K562 (cell line): ENCODE results near the gene ZBTB38. TPM values are rescaled to one million over a fixed set of nuclear protein-coding genes. Genes with fewer than 3 reads are reported as not detected.

Source experiments
- BCL6 ChIP-seq: fragments of 250-450 bp; sonication (Bioruptor Pico); IDR thresholded peaks from 2 replicates; pipeline ENCODE4 v1.4.0; 2020
- HNRNPL ChIP-seq: fragments of 200-400 bp; formaldehyde crosslinking; IDR thresholded peaks from 2 replicates; pipeline ENCODE4 v1.6.1; 2017; ENCODE audit warnings: low read depth, mild to moderate bottlenecking, low read length
- KDM4B ChIP-seq, 2 experiments: fragments of 450-650 bp in 1 of 2; sonication (generic) in 1 of 2; IDR thresholded peaks; 2 replicates each; pipeline ENCODE4 v1.6.1; 2016 to 2017; ENCODE audit warnings: borderline replicate concordance in 2 of 2, antibody characterized with exemption in 1 of 2, low read depth in 1 of 2, mild to moderate bottlenecking in 1 of 2
- KLF1 ChIP-seq: fragments of 450-650 bp; IDR thresholded peaks from 2 replicates; pipeline ENCODE4 v1.6.1; 2016; ENCODE audit warnings: missing genetic modification characterization, missing compliant biosample characterization
- NFIC ChIP-seq: fragments of 450-650 bp; IDR thresholded peaks from 2 replicates; pipeline ENCODE4 v1.6.1; 2017; ENCODE audit warnings: mild to moderate bottlenecking, inconsistent platforms
- RBM15 ChIP-seq: fragments of 200-400 bp; formaldehyde crosslinking; IDR thresholded peaks from 2 replicates; pipeline ENCODE4 v1.6.1; 2018; ENCODE audit warnings: mild to moderate bottlenecking, low read length, moderate library complexity; ENCODE audit not compliant: insufficient read depth
- RNF2 ChIP-seq: sonication (generic); IDR thresholded peaks from 2 replicates; pipeline ENCODE4 v1.6.1; 2016
- SAFB ChIP-seq: fragments of 200-400 bp; formaldehyde crosslinking; IDR thresholded peaks from 2 replicates; pipeline ENCODE4 v1.6.1; 2017; ENCODE audit warnings: low read depth, low read length, borderline replicate concordance
- SMAD1 ChIP-seq: fragments of 150-350 bp; IDR thresholded peaks from 2 replicates; pipeline ENCODE4 v1.6.1; 2014; ENCODE audit warnings: low read length, low read depth; ENCODE audit not compliant: partially characterized antibody
- SMARCE1 ChIP-seq: fragments of 450-650 bp; IDR thresholded peaks from 2 replicates; pipeline ENCODE4 v1.7.1; 2016; ENCODE audit warnings: mild to moderate bottlenecking
- SUPT5H ChIP-seq: fragments of 450-650 bp; IDR thresholded peaks from 2 replicates; pipeline ENCODE4 v1.6.1; 2016
- ZC3H8 ChIP-seq: fragments of 450-650 bp; IDR thresholded peaks from 2 replicates; pipeline ENCODE4 v1.6.1; 2017
- ZNF23 ChIP-seq: fragments of 250-450 bp; sonication (Bioruptor Pico); IDR thresholded peaks from 2 replicates; pipeline ENCODE4 v1.4.0; 2020; ENCODE audit warnings: mild to moderate bottlenecking
- ZNF280B ChIP-seq: fragments of 250-450 bp; sonication (Bioruptor Pico); IDR thresholded peaks from 2 replicates; pipeline ENCODE4 v1.5.1; 2021; ENCODE audit warnings: mild to moderate bottlenecking
- ZNF511 ChIP-seq: sonication (generic); formaldehyde crosslinking; IDR thresholded peaks from 2 replicates; pipeline ENCODE4 v1.8.0; 2022; ENCODE audit warnings: mild to moderate bottlenecking, missing genetic modification reagents
- ZNF583 ChIP-seq: fragments of 250-450 bp; sonication (Bioruptor Pico); IDR thresholded peaks from 2 replicates; pipeline ENCODE4 v1.4.0; 2020
- polyA plus RNA-seq, 8 experiments: library from polyadenylated mRNA; depleted of rRNA in 4 of 8; stranded (reverse) in 5 of 8; unstranded in 3 of 8; fragments of >200 nt; fragmentation: Nextera tagmentation in 2 of 8; fragmentation: Illumina TruSeq in 1 of 8; extraction: Ambion mirVana in 2 of 8; extraction: Trizol in 1 of 8; gene quantifications; 2 replicates each; pipeline versions ENCODE4 v1.2.1 to v1.2.3, GENCODE V29; 2011 to 2014; ENCODE audit warnings: inconsistent platforms in 1 of 8, missing spikeins in 1 of 8
- total RNA-seq, 7 experiments: library from RNA; depleted of rRNA in 6 of 7; stranded (reverse); fragments of >200 nt in 6 of 7; fragmentation: Illumina TruSeq in 2 of 7; extraction: Trizol in 2 of 7; gene quantifications; 2 replicates each; pipeline versions ENCODE4 v1.2.1 to v1.2.3, GENCODE V29; 2011 to 2021; ENCODE audit warnings: low replicate concordance in 1 of 7
- TF ChIP-seq, protein P1 (sequence below), 2 experiments: fragments of 450-650 bp; IDR thresholded peaks; 2 replicates each; pipeline ENCODE4 v1.6.1; 2018; ENCODE audit warnings: mild to moderate bottlenecking in 2 of 2, low read depth in 1 of 2; ENCODE audit not compliant: partially characterized antibody in 2 of 2

ZBTB38 gene
- total and polyA plus RNA-seq, 9 of the 15 experiments (the other 6 are each of a cell fraction or from before 2014, with no cell fraction given) = 12.1 to 39.4 (median 22.9) TPM

- peak; percentile 35 for TF ChIP-seq SMAD1
- TF ChIP-seq ZNF23 (CRISPR knock-in tag) = no peak
- no peak for TF ChIP-seq BCL6 (CRISPR knock-in tag)
- TF ChIP-seq, protein P1, sequence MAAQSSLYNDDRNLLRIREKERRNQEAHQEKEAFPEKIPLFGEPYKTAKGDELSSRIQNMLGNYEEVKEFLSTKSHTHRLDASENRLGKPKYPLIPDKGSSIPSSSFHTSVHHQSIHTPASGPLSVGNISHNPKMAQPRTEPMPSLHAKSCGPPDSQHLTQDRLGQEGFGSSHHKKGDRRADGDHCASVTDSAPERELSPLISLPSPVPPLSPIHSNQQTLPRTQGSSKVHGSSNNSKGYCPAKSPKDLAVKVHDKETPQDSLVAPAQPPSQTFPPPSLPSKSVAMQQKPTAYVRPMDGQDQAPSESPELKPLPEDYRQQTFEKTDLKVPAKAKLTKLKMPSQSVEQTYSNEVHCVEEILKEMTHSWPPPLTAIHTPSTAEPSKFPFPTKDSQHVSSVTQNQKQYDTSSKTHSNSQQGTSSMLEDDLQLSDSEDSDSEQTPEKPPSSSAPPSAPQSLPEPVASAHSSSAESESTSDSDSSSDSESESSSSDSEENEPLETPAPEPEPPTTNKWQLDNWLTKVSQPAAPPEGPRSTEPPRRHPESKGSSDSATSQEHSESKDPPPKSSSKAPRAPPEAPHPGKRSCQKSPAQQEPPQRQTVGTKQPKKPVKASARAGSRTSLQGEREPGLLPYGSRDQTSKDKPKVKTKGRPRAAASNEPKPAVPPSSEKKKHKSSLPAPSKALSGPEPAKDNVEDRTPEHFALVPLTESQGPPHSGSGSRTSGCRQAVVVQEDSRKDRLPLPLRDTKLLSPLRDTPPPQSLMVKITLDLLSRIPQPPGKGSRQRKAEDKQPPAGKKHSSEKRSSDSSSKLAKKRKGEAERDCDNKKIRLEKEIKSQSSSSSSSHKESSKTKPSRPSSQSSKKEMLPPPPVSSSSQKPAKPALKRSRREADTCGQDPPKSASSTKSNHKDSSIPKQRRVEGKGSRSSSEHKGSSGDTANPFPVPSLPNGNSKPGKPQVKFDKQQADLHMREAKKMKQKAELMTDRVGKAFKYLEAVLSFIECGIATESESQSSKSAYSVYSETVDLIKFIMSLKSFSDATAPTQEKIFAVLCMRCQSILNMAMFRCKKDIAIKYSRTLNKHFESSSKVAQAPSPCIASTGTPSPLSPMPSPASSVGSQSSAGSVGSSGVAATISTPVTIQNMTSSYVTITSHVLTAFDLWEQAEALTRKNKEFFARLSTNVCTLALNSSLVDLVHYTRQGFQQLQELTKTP (IDR thresholded peaks at IDR 0.05; ENCODE audit: low read depth in 1 of 2, partially characterized antibody in 2 of 2) = peak in 1 of 2 experiments; percentile 60
- no peak for TF ChIP-seq ZNF280B (CRISPR knock-in tag)
- no peak for TF ChIP-seq SAFB
- TF ChIP-seq KLF1 (tag) = no peak
- no peak for TF ChIP-seq ZNF583
- no peak for TF ChIP-seq SUPT5H
- no peak for TF ChIP-seq NFIC
- TF ChIP-seq RNF2 = peak; percentile 56; the same call in 1 of the 2 replicates
- no peak for TF ChIP-seq HNRNPL
- peak; percentile 95 for TF ChIP-seq SMARCE1
- TF ChIP-seq ZNF511 (CRISPR knock-in tag) = no peak
- TF ChIP-seq ZC3H8 = no peak
- no peak for TF ChIP-seq KDM4B (IDR thresholded peaks at IDR 0.05; ENCODE audit: borderline replicate concordance in 2 of 2, low read depth in 1 of 2)
- TF ChIP-seq RBM15 = no peak
Measured at GRCh38 chr3:141331377-141332318, 36.7 kb upstream of the ZBTB38 start (continued).
